Cardiac atrium fibroblast (primary cell): Measurements from ENCODE around the gene TLE3. TPM values are rescaled to one million over a fixed set of nuclear protein-coding genes. Genes with fewer than 3 reads are reported as not detected.

Source experiments
- total RNA-seq: library from RNA; depleted of rRNA; stranded (reverse); fragments of >200 nt; gene quantifications from 2 replicates; pipeline ENCODE4 v1.2.3, GENCODE V29; 2015

TLE3 gene
- total RNA-seq, result 48.0 and 48.3 TPM in 2 replicates

GRCh38 chr15:70097321-70098152 is at the start of gene TLE3:
Gene TLE3 (minus strand): TSS chr15:70097917. CDS start chr15:70096798, 1,119 bp downstream.

